ENCODE measurements around the gene TAS2R16. TPM values are rescaled to one million over a fixed set of nuclear protein-coding genes. Genes with fewer than 3 reads are reported as not detected.
"Not testable (repeated sequence)": the region's sequence is repeated elsewhere in the genome, so short reads cannot be mapped to it uniquely, and the experiment has no call there.

Gene TAS2R16
- total RNA-seq, 2 experiments from 2014 or later: not detected

- POLR2A ChIA-PET: no interaction called here
Measured at GRCh38 chr7:123003539-123004126, 8.1 kb upstream of the TAS2R16 start.

GRCh38 chr7:122989577-122989976, 5.9 kb downstream of the TAS2R16 start:
- DNase-seq (no peak), ATAC-seq (ENCODE audit: low read depth) (no peak)
- no peak overlapping the region for H3K4me3 Mint-ChIP-seq
- H3K27me3 Mint-ChIP-seq: no peaks in the 10 kb centered on the region
- H3K9me3 Mint-ChIP-seq: peaks cover 6% of the 10 kb centered on the region
- POLR2A ChIA-PET: no interaction called here
- no peaks in the 10 kb centered on the region for H3K36me3 Mint-ChIP-seq
- H3K27ac Mint-ChIP-seq: no peak overlapping the region
- no peaks in the 10 kb centered on the region for H3K4me1 Mint-ChIP-seq

More at GRCh38 chr7:123003539-123004126, 8.1 kb upstream of the TAS2R16 start:
- Mint-ChIP-seq H3K9me3 (peaks cover 2% of the 10 kb centered on the region), H3K4me3 (no peak overlapping the region), H3K36me3 (no peaks in the 10 kb centered on the region), H3K4me1 (no peaks in the 10 kb centered on the region), H3K27me3 (no peaks in the 10 kb centered on the region), H3K27ac (no peak overlapping the region)
- ATAC-seq (ENCODE audit: low read depth) (no peak), DNase-seq (no peak)

GRCh38 chr7:122989041-122989440, 6.5 kb downstream of the TAS2R16 start:
- Mint-ChIP-seq H3K9me3 (peaks cover 6% of the 10 kb centered on the region), H3K27me3 (no peaks in the 10 kb centered on the region), H3K4me3 (no peak overlapping the region), H3K36me3 (no peaks in the 10 kb centered on the region), H3K4me1 (no peaks in the 10 kb centered on the region), H3K27ac (no peak overlapping the region)
- ATAC-seq (ENCODE audit: low read depth): no peak
- POLR2A ChIA-PET: no interaction called here
- no peak for DNase-seq

GRCh38 chr7:122988333-122988732, 7.2 kb downstream of the TAS2R16 start:
- ATAC-seq (ENCODE audit: low read depth) (no peak), DNase-seq (no peak)
- no peaks in the 10 kb centered on the region for H3K27me3 Mint-ChIP-seq
- peaks cover 3% of the 10 kb centered on the region for H3K9me3 Mint-ChIP-seq
- H3K4me1 Mint-ChIP-seq: no peaks in the 10 kb centered on the region
- POLR2A ChIA-PET: no interaction called here
- no peak overlapping the region for H3K4me3 Mint-ChIP-seq
- no peak overlapping the region for H3K27ac Mint-ChIP-seq
- no peaks in the 10 kb centered on the region for H3K36me3 Mint-ChIP-seq

- Mint-ChIP-seq H3K4me3 (no peak overlapping the region), H3K9me3 (peaks cover 2% of the 10 kb centered on the region), H3K36me3 (no peaks in the 10 kb centered on the region), H3K27ac (no peak overlapping the region), H3K27me3 (no peaks in the 10 kb centered on the region), H3K4me1 (no peaks in the 10 kb centered on the region)
- POLR2A ChIA-PET: no interaction called here
- no peak for DNase-seq
- no peak for ATAC-seq (ENCODE audit: low read depth)
Measured at GRCh38 chr7:122987463-122987862, 8.0 kb downstream of the TAS2R16 start.

- POLR2A ChIA-PET: no interaction called here
- Mint-ChIP-seq H3K4me3 (no peak overlapping the region), H3K36me3 (no peaks in the 10 kb centered on the region), H3K27ac (no peak overlapping the region), H3K4me1 (no peaks in the 10 kb centered on the region), H3K27me3 (no peaks in the 10 kb centered on the region), H3K9me3 (peaks cover 2% of the 10 kb centered on the region)
- ATAC-seq (ENCODE audit: low read depth): no peak
- no peak for DNase-seq
Measured at GRCh38 chr7:122984021-122984420, 11.5 kb downstream of the TAS2R16 start.

GRCh38 chr7:122983261-122983660, 12.2 kb downstream of the TAS2R16 start:
- POLR2A ChIA-PET: no interaction called here
- H3K4me3 Mint-ChIP-seq: no peak overlapping the region
- H3K27ac Mint-ChIP-seq: no peak overlapping the region
- DNase-seq: no peak
- peaks cover 2% of the 10 kb centered on the region for H3K9me3 Mint-ChIP-seq
- no peaks in the 10 kb centered on the region for H3K36me3 Mint-ChIP-seq
- ATAC-seq (ENCODE audit: low read depth): no peak
- no peaks in the 10 kb centered on the region for H3K4me1 Mint-ChIP-seq
- no peaks in the 10 kb centered on the region for H3K27me3 Mint-ChIP-seq

- H3K4me1 Mint-ChIP-seq: no peaks in the 10 kb centered on the region
- DNase-seq: no peak
- ATAC-seq (ENCODE audit: low read depth): no peak
- H3K27ac Mint-ChIP-seq: no peak overlapping the region
- H3K27me3 Mint-ChIP-seq: no peaks in the 10 kb centered on the region
- peaks cover 3% of the 10 kb centered on the region for H3K9me3 Mint-ChIP-seq
- H3K36me3 Mint-ChIP-seq: no peaks in the 10 kb centered on the region
- H3K4me3 Mint-ChIP-seq: no peak overlapping the region
- POLR2A ChIA-PET: no interaction called here
Measured at GRCh38 chr7:122975341-122975740, 20.2 kb downstream of the TAS2R16 start.

- no peak for DNase-seq
- Mint-ChIP-seq H3K4me1 (no peaks in the 10 kb centered on the region), H3K36me3 (no peaks in the 10 kb centered on the region), H3K27ac (no peak overlapping the region), H3K9me3 (peaks cover 3% of the 10 kb centered on the region), H3K4me3 (no peak overlapping the region), H3K27me3 (no peaks in the 10 kb centered on the region)
- POLR2A ChIA-PET: no interaction called here
- no peak for ATAC-seq (ENCODE audit: low read depth)
Measured at GRCh38 chr7:122974229-122974628, 21.3 kb downstream of the TAS2R16 start.

- Mint-ChIP-seq H3K9me3 (peaks cover 1% of the 10 kb centered on the region), H3K27ac (no peak overlapping the region), H3K27me3 (no peaks in the 10 kb centered on the region), H3K36me3 (no peaks in the 10 kb centered on the region), H3K4me3 (no peak overlapping the region), H3K4me1 (no peaks in the 10 kb centered on the region)
- DNase-seq: no peak
- ATAC-seq (ENCODE audit: low read depth): no peak
- POLR2A ChIA-PET: no interaction called here
Measured at GRCh38 chr7:122972056-122972455, 23.4 kb downstream of the TAS2R16 start.

GRCh38 chr7:122970740-122971725, 24.5 kb downstream of the TAS2R16 start:
- no peak for DNase-seq
- Mint-ChIP-seq H3K4me3 (no peak overlapping the region), H3K9me3 (peaks cover 1% of the 10 kb centered on the region), H3K27me3 (no peaks in the 10 kb centered on the region), H3K36me3 (no peaks in the 10 kb centered on the region), H3K4me1 (no peaks in the 10 kb centered on the region), H3K27ac (no peak overlapping the region)
- ATAC-seq (ENCODE audit: low read depth): no peak
- POLR2A ChIA-PET: no interaction called here

GRCh38 chr7:122968389-122968788, 27.1 kb downstream of the TAS2R16 start:
- no peak overlapping the region for H3K27ac Mint-ChIP-seq
- POLR2A ChIA-PET: no interaction called here
- no peak for DNase-seq
- no peaks in the 10 kb centered on the region for H3K27me3 Mint-ChIP-seq
- no peak for ATAC-seq (ENCODE audit: low read depth)
- no peak overlapping the region for H3K4me3 Mint-ChIP-seq
- no peaks in the 10 kb centered on the region for H3K9me3 Mint-ChIP-seq
- H3K36me3 Mint-ChIP-seq: no peaks in the 10 kb centered on the region
- H3K4me1 Mint-ChIP-seq: no peaks in the 10 kb centered on the region

GRCh38 chr7:122965306-122965705, 30.2 kb downstream of the TAS2R16 start:
- DNase-seq (no peak), ATAC-seq (ENCODE audit: low read depth) (no peak)
- no peaks in the 10 kb centered on the region for H3K36me3 Mint-ChIP-seq
- H3K27ac Mint-ChIP-seq: no peak overlapping the region
- no peaks in the 10 kb centered on the region for H3K27me3 Mint-ChIP-seq
- no peaks in the 10 kb centered on the region for H3K9me3 Mint-ChIP-seq
- H3K4me3 Mint-ChIP-seq: no peak overlapping the region
- POLR2A ChIA-PET: no interaction called here
- H3K4me1 Mint-ChIP-seq: no peaks in the 10 kb centered on the region

- DNase-seq; H3K27me3 Mint-ChIP-seq; ATAC-seq (ENCODE audit: low read depth); POLR2A ChIA-PET; H3K9me3 Mint-ChIP-seq; H3K36me3 Mint-ChIP-seq; H3K4me3 Mint-ChIP-seq; H3K27ac Mint-ChIP-seq; H3K4me1 Mint-ChIP-seq: not testable (repeated sequence)
Measured at GRCh38 chr7:122953678-122954077, 41.8 kb downstream of the TAS2R16 start.

Data from activated naive CD8-positive, alpha-beta T cell treated with anti-CD3 and anti-CD28 coated beads, Interleukin-2, amount 10 ng/mL, durations not matched to agents 7 days and 5 days (primary cell).